ENCODE measurements around the gene USP16. TPM values are rescaled to one million over a fixed set of nuclear protein-coding genes. Genes with fewer than 3 reads are reported as not detected.

USP16 gene
- total and polyA plus RNA-seq, 2 of the 13 experiments (the other 11 are each of a cell fraction or from before 2014, with no cell fraction given) = 16.5 to 46.9 TPM

DNA sequence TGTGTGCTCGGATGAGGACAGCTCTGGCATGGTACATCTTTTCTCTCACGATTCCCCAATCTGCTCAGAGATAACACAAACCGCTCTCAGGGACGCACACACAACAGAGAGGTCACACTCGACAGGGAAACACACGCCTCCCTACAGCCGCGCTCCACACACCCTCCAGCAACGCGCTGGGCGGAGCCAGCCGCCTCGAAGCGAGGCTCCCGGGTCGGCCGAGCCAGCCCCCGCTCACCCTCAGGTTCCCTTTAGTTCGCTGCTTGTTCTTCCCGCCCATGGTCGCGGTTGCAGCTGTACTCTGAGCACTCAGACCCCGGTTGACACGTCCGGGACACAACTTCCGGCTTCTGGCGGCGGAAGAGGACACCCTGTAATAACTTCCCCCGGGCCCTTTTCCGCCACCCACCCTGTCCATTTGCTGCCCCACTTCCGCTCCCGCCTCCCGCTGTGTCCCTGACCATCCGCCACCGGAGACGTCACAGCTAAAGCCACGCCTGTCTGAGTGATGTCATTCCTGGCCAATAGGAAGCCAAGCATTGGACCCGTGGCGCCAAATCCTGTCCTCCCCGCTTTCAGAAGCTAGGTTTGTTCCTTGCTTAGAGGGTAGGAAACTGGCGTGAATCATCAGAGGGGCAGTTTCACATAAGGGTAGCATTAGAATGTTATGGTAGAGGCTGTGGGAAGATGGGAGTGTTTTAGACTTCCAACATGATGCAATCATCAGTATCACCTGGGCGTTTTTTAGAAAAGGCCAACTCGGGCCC lies 31.8 kb upstream of the USP16 start, which contains the start of gene LTN1 (continued):
- TF ChIP-seq RORA (CRISPR knock-in tag; IDR thresholded peaks at IDR 0.05) (no peak), NFRKB (IDR thresholded peaks at IDR 0.05) (no peak), SOX6 (IDR thresholded peaks at IDR 0.05) (no peak), SOX6 (CRISPR knock-in tag; IDR thresholded peaks at IDR 0.05) (peak; percentile 29; the same call in 1 of the 2 replicates), ARNT (IDR thresholded peaks at IDR 0.05) (no peak)
- TF ChIP-seq, protein P1, sequence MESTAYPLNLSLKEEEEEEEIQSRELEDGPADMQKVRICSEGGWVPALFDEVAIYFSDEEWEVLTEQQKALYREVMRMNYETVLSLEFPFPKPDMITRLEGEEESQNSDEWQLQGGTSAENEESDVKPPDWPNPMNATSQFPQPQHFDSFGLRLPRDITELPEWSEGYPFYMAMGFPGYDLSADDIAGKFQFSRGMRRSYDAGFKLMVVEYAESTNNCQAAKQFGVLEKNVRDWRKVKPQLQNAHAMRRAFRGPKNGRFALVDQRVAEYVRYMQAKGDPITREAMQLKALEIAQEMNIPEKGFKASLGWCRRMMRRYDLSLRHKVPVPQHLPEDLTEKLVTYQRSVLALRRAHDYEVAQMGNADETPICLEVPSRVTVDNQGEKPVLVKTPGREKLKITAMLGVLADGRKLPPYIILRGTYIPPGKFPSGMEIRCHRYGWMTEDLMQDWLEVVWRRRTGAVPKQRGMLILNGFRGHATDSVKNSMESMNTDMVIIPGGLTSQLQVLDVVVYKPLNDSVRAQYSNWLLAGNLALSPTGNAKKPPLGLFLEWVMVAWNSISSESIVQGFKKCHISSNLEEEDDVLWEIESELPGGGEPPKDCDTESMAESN (CRISPR knock-in tag; conservative IDR thresholded peaks at IDR 0.05) = peak; percentile 90

DNA sequence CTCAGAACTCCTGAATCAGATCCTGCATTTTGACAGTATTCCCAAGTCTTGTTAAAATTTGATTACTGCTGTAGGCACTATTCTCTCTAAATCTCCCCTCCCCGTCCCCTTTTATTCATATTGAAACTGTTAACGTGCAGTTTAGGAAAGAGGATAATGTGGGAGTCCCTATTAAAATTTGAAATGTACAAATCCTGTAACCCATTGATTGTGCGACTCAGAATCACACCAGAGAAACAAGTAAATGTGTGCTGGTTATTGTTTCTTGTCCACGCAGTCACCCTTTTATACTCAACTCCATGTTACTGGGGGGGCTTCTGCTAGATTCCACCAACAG lies 31.2 kb upstream of the USP16 start:
- DNase-seq (ENCODE audit: low spot score) = no peak
- Histone ChIP-seq H3K36me3 (replicated peaks in 1 of 2; ENCODE audit: control insufficient read depth in 1 of 2, insufficient read depth in 2 of 2, low read length in 2 of 2) (no peaks in the 10 kb centered on the region), H3K27ac (ENCODE audit: extremely low read length, insufficient read depth, low read length) (peak overlapping the region; percentile 64), H3K79me2 (ENCODE audit: insufficient read depth, low read length) (peaks cover 39% of the 10 kb centered on the region), H3K27me3 (ENCODE audit: control insufficient read depth in 1 of 2, insufficient read depth in 2 of 2, low read length in 2 of 2) (no peaks in the 10 kb centered on the region; a peak in 1 of 5 replicates), H3K4me3 (replicated peaks in 1 of 3; ENCODE audit: insufficient read depth in 1 of 3, low read depth in 2 of 3, low read length in 3 of 3) (peak overlapping the region; percentile 51 to 92 (median 55)), H4K20me1 (ENCODE audit: insufficient read depth, low read length) (no peaks in the 10 kb centered on the region), H2AFZ (ENCODE audit: low read length) (peak overlapping the region; percentile 67), H3K4me2 (ENCODE audit: low read depth, low read length) (peak overlapping the region; percentile 72), H3K9me3 (ENCODE audit: low read length) (no peaks in the 10 kb centered on the region), H3K9ac (ENCODE audit: insufficient read depth, low read depth, low read length) (peak overlapping the region; percentile 76), H3K4me1 (ENCODE audit: insufficient read depth, low read length) (peaks cover 29% of the 10 kb centered on the region)
- in situ Hi-C loops (cut with HindIII; ENCODE audit: extremely low pct_ligation_motif_present, low pct_unique_long_range_greater_than_20kb) = loop anchor here (10.0 kb wide), 1 partner anchor 58 kb away; no protein-coding TSS in a partner anchor
- intact Hi-C loops (cut with micrococcal nuclease; ENCODE audit: unreplicated experiment) = loop anchor here (1.0 kb wide), 1 partner anchor 9 kb away; no protein-coding TSS in a partner anchor
- BruUV-seq (replicated peaks) = TSS peak; percentile 99
- POLR2A ChIA-PET = interaction anchor here (0.6 to 3.3 kb wide), 6 partner anchors 8 to 79 kb away, joined by 3 to 100 read pairs (median 13); partner anchors contain the start of genes RWDD2B and USP16
- no peak for ATAC-seq
- FAIRE-seq = no peak
- 16% methylated on average over 4 of the region's 4 CpGs for WGBS (ENCODE audit: low lambda C conversion rate)
- no peak for TF ChIP-seq KDM4B (CRISPR knock-in tag; IDR thresholded peaks at IDR 0.05)
- TF ChIP-seq ZFP1 (CRISPR knock-in tag; IDR thresholded peaks at IDR 0.05) = 0 out of 2 replicates have a peak, but pooled peaks have one; percentile 9
- TF ChIP-seq, protein P2, sequence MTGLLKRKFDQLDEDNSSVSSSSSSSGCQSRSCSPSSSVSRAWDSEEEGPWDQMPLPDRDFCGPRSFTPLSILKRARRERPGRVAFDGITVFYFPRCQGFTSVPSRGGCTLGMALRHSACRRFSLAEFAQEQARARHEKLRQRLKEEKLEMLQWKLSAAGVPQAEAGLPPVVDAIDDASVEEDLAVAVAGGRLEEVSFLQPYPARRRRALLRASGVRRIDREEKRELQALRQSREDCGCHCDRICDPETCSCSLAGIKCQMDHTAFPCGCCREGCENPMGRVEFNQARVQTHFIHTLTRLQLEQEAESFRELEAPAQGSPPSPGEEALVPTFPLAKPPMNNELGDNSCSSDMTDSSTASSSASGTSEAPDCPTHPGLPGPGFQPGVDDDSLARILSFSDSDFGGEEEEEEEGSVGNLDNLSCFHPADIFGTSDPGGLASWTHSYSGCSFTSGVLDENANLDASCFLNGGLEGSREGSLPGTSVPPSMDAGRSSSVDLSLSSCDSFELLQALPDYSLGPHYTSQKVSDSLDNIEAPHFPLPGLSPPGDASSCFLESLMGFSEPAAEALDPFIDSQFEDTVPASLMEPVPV (CRISPR knock-in tag; IDR thresholded peaks at IDR 0.05) = no peak
- TF ChIP-seq ZBTB25 (CRISPR knock-in tag; IDR thresholded peaks at IDR 0.05) = no peak
- CTCF ChIA-PET (ENCODE audit: low intra/inter-chr PET ratio, low total read pairs) = no interaction called here

Measured in HepG2 (cell line).